ENCODE data around the gene KRTAP12-3.

The KRTAP12-3 gene

GRCh38 chr21:44649521-44650100, 8.1 kb upstream of the KRTAP12-3 start:
- Histone ChIP-seq H3K4me1 (ENCODE audit: insufficient read depth, insufficient read length) (peaks cover 10% of the 10 kb centered on the region), H3K9ac (ENCODE audit: insufficient read length, low read depth) (no peak overlapping the region), H3K4me3 (ENCODE audit: insufficient read length, low read depth) (no peak overlapping the region), H3K9me3 (ENCODE audit: insufficient read depth, low read length) (peaks cover 7% of the 10 kb centered on the region), H3K36me3 (ENCODE audit: insufficient read depth, insufficient read length, low read length) (no peaks in the 10 kb centered on the region), H3K27me3 (ENCODE audit: insufficient read depth, insufficient read length) (no peaks in the 10 kb centered on the region)
- TF ChIP-seq SUZ12 (IDR thresholded peaks at IDR 0.05; ENCODE audit: extremely low read depth, insufficient read depth, insufficient read length), result no peak
- no peak for TF ChIP-seq ZNF274 (IDR thresholded peaks at IDR 0.05; ENCODE audit: low read depth, low read length)
- TF ChIP-seq YY1 (IDR thresholded peaks at IDR 0.05; ENCODE audit: insufficient read depth, insufficient read length), result no peak
- DNase-seq (ENCODE audit: low read depth, low spot score), result no peak

- no peaks in the 10 kb centered on the region for H3K9me3 ChIP-seq (ENCODE audit: insufficient read depth, low read length)
- no peak for TF ChIP-seq SUZ12 (IDR thresholded peaks at IDR 0.05; ENCODE audit: extremely low read depth, insufficient read depth, insufficient read length)
- TF ChIP-seq ZNF274 (IDR thresholded peaks at IDR 0.05; ENCODE audit: low read depth, low read length), result no peak
- TF ChIP-seq YY1 (IDR thresholded peaks at IDR 0.05; ENCODE audit: insufficient read depth, insufficient read length), result no peak
- no peak overlapping the region for H3K9ac ChIP-seq (ENCODE audit: insufficient read length, low read depth)
- H3K4me1 ChIP-seq (ENCODE audit: insufficient read depth, insufficient read length), result peaks cover 10% of the 10 kb centered on the region
- no peaks in the 10 kb centered on the region for H3K27me3 ChIP-seq (ENCODE audit: insufficient read depth, insufficient read length)
- H3K36me3 ChIP-seq (ENCODE audit: insufficient read depth, insufficient read length, low read length), result no peaks in the 10 kb centered on the region
- no peak overlapping the region for H3K4me3 ChIP-seq (ENCODE audit: insufficient read length, low read depth)
- no peak for DNase-seq (ENCODE audit: low read depth, low spot score)
Measured at GRCh38 chr21:44650265-44650972, 7.3 kb upstream of the KRTAP12-3 start.

GRCh38 chr21:44650973-44651675, 6.6 kb upstream of the KRTAP12-3 start:
- Histone ChIP-seq H3K4me3 (ENCODE audit: insufficient read length, low read depth) (no peak overlapping the region), H3K9me3 (ENCODE audit: insufficient read depth, low read length) (no peaks in the 10 kb centered on the region; the same call in 1 of the 2 replicates), H3K36me3 (ENCODE audit: insufficient read depth, insufficient read length, low read length) (no peaks in the 10 kb centered on the region), H3K4me1 (ENCODE audit: insufficient read depth, insufficient read length) (peaks cover 10% of the 10 kb centered on the region), H3K9ac (ENCODE audit: insufficient read length, low read depth) (no peak overlapping the region), H3K27me3 (ENCODE audit: insufficient read depth, insufficient read length) (no peaks in the 10 kb centered on the region)
- TF ChIP-seq ZNF274 (IDR thresholded peaks at IDR 0.05; ENCODE audit: low read depth, low read length), result no peak
- TF ChIP-seq SUZ12 (IDR thresholded peaks at IDR 0.05; ENCODE audit: extremely low read depth, insufficient read depth, insufficient read length), result no peak
- no peak for DNase-seq (ENCODE audit: low read depth, low spot score)

GRCh38 chr21:44653123-44653522, 4.6 kb upstream of the KRTAP12-3 start:
- no peaks in the 10 kb centered on the region for H3K27me3 ChIP-seq (ENCODE audit: insufficient read depth, insufficient read length)
- TF ChIP-seq ZNF274 (IDR thresholded peaks at IDR 0.05; ENCODE audit: low read depth, low read length), result no peak
- H3K36me3 ChIP-seq (ENCODE audit: insufficient read depth, insufficient read length, low read length), result no peaks in the 10 kb centered on the region
- H3K9me3 ChIP-seq (ENCODE audit: insufficient read depth, low read length), result peaks cover 8% of the 10 kb centered on the region; the same call in 1 of the 2 replicates
- no peak overlapping the region for H3K9ac ChIP-seq (ENCODE audit: insufficient read length, low read depth)
- H3K4me3 ChIP-seq (ENCODE audit: insufficient read length, low read depth), result no peak overlapping the region
- H3K4me1 ChIP-seq (ENCODE audit: insufficient read depth, insufficient read length), result peaks cover 5% of the 10 kb centered on the region
- DNase-seq (ENCODE audit: low read depth, low spot score), result peak; percentile 5

- Histone ChIP-seq H3K27me3 (ENCODE audit: insufficient read depth, insufficient read length) (no peaks in the 10 kb centered on the region), H3K9ac (ENCODE audit: insufficient read length, low read depth) (no peak overlapping the region), H3K36me3 (ENCODE audit: insufficient read depth, insufficient read length, low read length) (no peaks in the 10 kb centered on the region), H3K9me3 (ENCODE audit: insufficient read depth, low read length) (peaks cover 8% of the 10 kb centered on the region; the same call in 1 of the 2 replicates), H3K4me3 (ENCODE audit: insufficient read length, low read depth) (no peak overlapping the region), H3K4me1 (ENCODE audit: insufficient read depth, insufficient read length) (peaks cover 6% of the 10 kb centered on the region)
- no peak for TF ChIP-seq SUZ12 (IDR thresholded peaks at IDR 0.05; ENCODE audit: extremely low read depth, insufficient read depth, insufficient read length)
- no peak for TF ChIP-seq ZNF274 (IDR thresholded peaks at IDR 0.05; ENCODE audit: low read depth, low read length)
- no peak for TF ChIP-seq YY1 (IDR thresholded peaks at IDR 0.05; ENCODE audit: insufficient read depth, insufficient read length)
- no peak for DNase-seq (ENCODE audit: low read depth, low spot score)
Measured at GRCh38 chr21:44653656-44654575, 3.8 kb upstream of the KRTAP12-3 start.

- no peak for DNase-seq (ENCODE audit: low read depth, low spot score)
- H3K9me3 ChIP-seq (ENCODE audit: insufficient read depth, low read length), result peaks cover 8% of the 10 kb centered on the region; the same call in 1 of the 2 replicates
- no peaks in the 10 kb centered on the region for H3K27me3 ChIP-seq (ENCODE audit: insufficient read depth, insufficient read length)
- no peak within 1 kb of the TSS for H3K9ac ChIP-seq (ENCODE audit: insufficient read length, low read depth)
- H3K36me3 ChIP-seq (ENCODE audit: insufficient read depth, insufficient read length, low read length), result no peaks in the 10 kb centered on the region
- TF ChIP-seq YY1 (IDR thresholded peaks at IDR 0.05; ENCODE audit: insufficient read depth, insufficient read length), result no peak
- TF ChIP-seq SUZ12 (IDR thresholded peaks at IDR 0.05; ENCODE audit: extremely low read depth, insufficient read depth, insufficient read length), result no peak
- no peak for TF ChIP-seq ZNF274 (IDR thresholded peaks at IDR 0.05; ENCODE audit: low read depth, low read length)
- peaks cover 6% of the 10 kb centered on the region for H3K4me1 ChIP-seq (ENCODE audit: insufficient read depth, insufficient read length)
- H3K4me3 ChIP-seq (ENCODE audit: insufficient read length, low read depth), result no peak within 1 kb of the TSS
Measured at GRCh38 chr21:44654576-44655175, 3.1 kb upstream of the KRTAP12-3 start, which contains the start of gene KRTAP12-4. KRTAP12-4 (minus strand) TSS chr21:44654659; CDS start chr21:44654614, 45 bp downstream.

All from NT2/D1 (cell line).